GM18873 (cell line): ENCODE measurements around the gene MCF2L.
"Not testable (repeated sequence)": the region's sequence is repeated elsewhere in the genome, so short reads cannot be mapped to it uniquely, and the experiment has no call there.

Source experiments
- ATAC-seq: cut with Tn5 transposase; IDR thresholded peaks from one replicate; pipeline ENCODE4 v1.9.1; 2021; ENCODE audit warnings: mild to moderate bottlenecking, moderate library complexity, moderate number of reproducible peaks; ENCODE audit not compliant: unreplicated experiment, low FRiP score

Gene MCF2L

GRCh38 chr13:113091211-113091771 is 122.3 kb downstream of the MCF2L start:
- no peak for ATAC-seq

GRCh38 chr13:113091891-113092775 is 123.1 kb downstream of the MCF2L start:
- ATAC-seq = no peak

GRCh38 chr13:113092776-113093579 is 124.0 kb downstream of the MCF2L start:
- ATAC-seq = no peak

GRCh38 chr13:113093580-113094409 is 124.8 kb downstream of the MCF2L start:
- ATAC-seq = no peak

GRCh38 chr13:113094410-113094800 is 125.4 kb downstream of the MCF2L start:
- no peak for ATAC-seq

- no peak for ATAC-seq
Observed at GRCh38 chr13:113095146-113096051, 126.4 kb downstream of the MCF2L start.

- no peak for ATAC-seq
Observed at GRCh38 chr13:113096052-113096744, 127.2 kb downstream of the MCF2L start.

GRCh38 chr13:113096745-113097305 is 127.8 kb downstream of the MCF2L start:
- no peak for ATAC-seq

GRCh38 chr13:113097651-113098050 is 128.6 kb downstream of the MCF2L start:
- ATAC-seq = no peak

GRCh38 chr13:113098162-113098732 is 129.2 kb downstream of the MCF2L start:
- ATAC-seq = no peak

- ATAC-seq = no peak
Observed at GRCh38 chr13:113099142-113099541, 130.1 kb downstream of the MCF2L start.

GRCh38 chr13:113102302-113102701 is 133.3 kb downstream of the MCF2L start:
- ATAC-seq = not testable (repeated sequence)

GRCh38 chr13:113102727-113103126 is 133.7 kb downstream of the MCF2L start:
- no peak for ATAC-seq

GRCh38 chr13:113103646-113104045 is 134.6 kb downstream of the MCF2L start:
- no peak for ATAC-seq

GRCh38 chr13:113105032-113105920 is 136.3 kb downstream of the MCF2L start, which contains the start of gene F7:
TSS of gene F7 (plus strand) at chr13:113105791. CDS start at chr13:113105842, 51 bp downstream.
- ATAC-seq = no peak

- no peak for ATAC-seq
Observed at GRCh38 chr13:113105921-113106452, 137.0 kb downstream of the MCF2L start.
